ENCODE data around the gene UBR4.
"Not testable (repeated sequence)": the region's sequence is repeated elsewhere in the genome, so short reads cannot be mapped to it uniquely, and the experiment has no call there.

Gene UBR4

DNA sequence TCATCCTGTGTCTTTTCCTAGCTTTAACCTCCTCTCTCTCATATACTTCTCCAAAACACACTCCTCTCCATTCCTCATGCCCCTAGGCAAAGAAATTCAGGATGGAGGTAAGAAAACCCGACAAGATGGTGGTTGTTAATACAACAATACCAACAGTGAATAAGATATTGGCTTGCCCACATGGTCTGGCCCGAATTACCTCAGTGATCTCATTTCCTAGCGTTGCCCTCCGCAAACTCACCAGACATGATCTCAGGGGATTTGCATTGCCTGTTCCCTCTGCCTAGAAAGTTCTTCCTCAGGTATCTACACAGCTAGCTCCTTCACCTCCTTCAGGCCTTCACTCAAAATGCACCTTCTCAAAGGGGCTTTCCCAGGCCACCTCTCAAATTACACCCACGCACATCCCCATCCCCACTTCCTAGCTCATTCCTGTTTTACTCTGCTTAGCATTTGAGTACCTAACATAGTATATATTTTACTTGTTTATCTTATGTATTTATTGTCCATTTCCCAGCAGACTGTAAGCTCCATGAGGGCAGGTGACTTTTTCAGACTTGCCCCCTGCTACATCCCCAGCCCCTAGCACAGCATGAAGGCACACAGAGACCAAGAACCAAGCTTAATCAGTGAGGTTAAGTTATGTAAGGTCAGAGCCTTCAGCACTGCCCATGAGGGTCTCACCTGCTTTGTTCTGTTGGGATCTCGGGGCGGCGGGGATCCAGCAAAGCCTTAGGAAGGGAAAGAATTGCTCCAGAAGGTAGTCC, 10.2 kb upstream of the UBR4 start:
- DNase-seq (ENCODE audit: low read depth), result no peak

DNA sequence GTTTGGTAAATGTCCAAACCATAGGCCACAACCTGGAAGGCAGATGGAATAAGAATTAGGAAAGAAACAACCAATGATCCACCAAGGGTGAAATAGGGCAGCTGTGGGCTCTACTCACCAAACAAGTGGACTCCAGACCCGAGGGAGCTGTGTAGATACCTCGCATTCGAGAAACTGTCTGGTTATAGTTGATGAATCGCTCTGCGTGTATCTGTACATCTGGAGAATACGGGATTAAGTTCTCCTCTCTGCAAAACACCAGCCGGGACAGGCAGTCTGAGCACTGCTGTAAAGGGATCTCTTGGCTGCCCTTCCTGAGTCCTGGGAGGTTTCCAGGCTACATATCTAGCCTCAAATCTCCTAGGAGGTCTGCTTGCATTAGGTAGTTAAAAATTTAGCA, 9.4 kb upstream of the UBR4 start:
- DNase-seq (ENCODE audit: low read depth), result no peak

DNA sequence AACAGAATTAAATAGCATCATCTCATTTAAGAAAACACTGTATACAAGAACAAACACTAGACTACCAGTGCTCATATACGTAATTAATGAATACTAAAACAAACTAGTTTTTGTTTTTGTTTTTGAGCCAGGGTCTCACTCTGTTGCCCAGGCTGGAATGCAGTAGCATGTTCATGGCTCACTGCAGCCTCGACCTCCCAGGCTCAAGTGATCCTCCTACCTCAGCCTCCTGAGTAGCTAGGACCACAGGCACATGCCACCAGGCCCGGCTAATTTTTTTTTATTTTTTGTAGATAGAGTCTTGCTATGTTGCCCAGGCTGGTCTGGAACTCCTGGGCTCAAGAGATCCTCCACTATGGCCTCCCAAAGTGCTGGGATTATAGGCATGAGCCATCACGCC, 6.5 kb upstream of the UBR4 start:
- not testable (repeated sequence) for DNase-seq (ENCODE audit: low read depth)

DNA sequence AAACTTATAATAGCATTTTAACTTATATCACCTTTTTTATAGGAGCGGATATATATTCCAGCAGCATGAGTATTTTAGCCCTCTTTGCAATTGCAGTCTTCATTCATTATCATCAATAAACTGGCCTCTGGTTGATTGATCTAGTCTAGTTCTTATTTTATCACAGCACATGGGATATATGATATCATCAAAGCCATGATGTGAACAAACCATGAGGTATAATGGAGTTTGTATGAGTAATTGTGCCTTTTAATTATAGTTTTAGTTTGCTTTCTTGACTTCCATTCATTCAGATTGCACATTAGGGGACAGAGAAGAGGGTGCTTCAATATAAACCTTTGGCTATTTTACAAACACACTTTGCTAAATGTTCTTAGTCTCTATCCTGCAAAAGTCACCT, 3.5 kb upstream of the UBR4 start:
- DNase-seq (ENCODE audit: low read depth), result no peak

DNA sequence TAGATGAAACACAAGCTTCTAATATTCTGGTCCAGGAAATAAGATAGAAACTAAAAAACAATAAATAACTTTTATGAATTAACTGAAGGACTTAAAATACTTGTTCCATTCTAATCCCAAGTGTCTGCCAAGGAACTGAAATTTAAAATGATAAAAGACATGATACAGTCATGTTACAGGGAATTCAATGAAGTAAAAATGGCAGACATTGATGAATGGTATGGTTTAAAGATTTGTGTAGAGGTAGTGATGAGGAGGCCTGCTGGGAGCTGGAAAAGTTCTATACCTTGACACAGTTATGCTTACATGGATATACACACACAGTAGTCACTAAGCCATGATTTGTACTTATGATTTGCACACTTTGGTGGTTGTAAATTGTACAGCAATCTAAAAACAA, 2.1 kb upstream of the UBR4 start:
- DNase-seq (ENCODE audit: low read depth), result no peak

DNA sequence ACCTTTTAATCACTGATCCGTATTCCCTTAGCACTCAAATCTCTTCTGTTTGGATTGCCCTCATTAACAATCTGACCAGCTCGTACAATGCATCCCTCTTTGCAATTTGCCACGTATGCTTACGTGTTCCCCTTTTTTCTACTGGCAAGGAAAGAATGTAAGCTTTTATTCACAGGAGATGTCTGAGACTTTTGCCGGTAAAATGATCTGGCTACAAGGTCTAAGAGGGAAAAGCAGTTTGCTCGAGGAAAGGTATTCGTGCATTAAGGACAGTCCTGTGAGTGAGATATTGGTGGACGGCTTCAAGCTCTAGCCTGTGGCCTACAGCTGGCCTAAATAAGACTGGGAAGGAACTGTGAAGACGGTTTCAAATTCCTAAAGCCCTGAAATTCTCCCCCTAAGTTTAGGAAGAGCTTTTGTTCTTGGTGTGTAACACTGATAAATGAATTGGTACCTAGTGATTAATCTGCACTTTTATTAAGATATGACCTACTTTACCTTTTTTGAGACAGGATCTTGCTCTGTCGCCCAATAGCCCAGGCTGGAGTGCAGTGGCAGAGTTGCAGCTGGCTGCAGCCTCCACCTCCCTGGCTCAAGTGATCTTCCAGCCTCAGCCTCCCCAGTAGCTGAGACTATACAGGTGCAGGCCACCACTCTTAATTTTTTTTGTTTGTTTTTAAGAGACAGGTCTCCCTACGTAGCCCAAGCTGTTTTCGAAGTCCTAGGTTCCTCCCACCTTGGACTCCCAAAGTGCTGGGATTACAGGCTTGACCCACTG, 895 bp upstream of the UBR4 start:
- DNase-seq (ENCODE audit: low read depth), result no peak

DNA sequence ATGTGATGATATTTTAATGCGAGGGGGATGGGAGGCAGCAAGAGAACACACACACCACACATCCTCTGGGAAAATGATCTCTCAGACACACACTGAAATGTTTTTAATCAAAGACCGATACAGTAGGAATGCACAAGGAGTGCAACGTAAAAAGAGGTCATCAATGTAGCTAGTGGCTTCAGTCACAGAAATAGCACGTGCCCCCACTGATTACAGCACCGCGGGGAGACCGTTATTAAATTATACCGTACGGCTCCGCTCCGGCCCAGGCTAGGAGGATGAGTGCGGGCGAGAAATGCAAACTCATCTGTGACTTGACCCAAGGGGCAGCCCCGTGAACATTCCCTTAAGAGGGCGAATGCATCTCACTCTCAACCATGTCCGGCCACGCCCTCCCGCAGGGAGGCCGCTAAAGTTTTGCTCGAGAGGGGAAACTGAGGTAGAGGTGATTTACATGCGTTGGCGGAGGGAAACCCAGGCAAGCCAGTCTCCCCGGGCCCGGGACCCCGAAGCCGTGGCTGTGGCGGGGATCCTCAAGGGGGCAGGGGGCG, 552 bp downstream of the UBR4 start:
- DNase-seq (ENCODE audit: low read depth), result no peak

DNA sequence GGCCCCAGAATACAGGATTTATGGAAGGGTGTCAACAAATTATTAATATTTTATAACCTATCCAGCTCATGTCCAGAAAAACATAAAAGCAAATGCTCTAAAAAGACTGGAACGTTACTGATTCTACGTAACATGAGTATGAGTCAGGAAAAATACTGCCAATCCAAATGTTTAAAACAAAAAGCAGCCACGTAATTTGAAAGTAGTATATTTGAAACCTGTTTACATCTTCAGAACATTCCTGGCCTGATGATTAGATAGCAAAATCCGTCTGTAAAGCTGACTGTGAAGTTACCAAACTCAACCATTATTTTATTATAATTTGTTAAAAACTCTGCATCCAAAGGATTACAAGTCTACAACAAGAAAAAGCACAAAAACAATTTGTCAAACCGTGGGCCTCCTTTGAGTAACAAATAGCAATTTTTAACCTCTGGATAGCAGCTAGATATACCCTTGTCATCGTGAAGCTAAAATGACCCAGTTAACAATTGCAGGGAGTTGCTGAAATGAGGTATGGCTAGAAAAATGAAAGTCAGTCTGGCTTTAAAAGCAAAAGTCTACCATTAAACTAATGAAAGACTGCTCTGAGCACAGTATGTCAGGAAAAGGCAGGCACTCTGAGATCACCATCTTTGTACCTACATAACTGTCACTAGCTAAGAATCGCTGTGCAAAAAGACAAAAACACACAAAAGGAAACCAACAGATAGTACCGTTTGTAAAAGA, 1.2 kb downstream of the UBR4 start:
- no peak for DNase-seq (ENCODE audit: low read depth)

DNA sequence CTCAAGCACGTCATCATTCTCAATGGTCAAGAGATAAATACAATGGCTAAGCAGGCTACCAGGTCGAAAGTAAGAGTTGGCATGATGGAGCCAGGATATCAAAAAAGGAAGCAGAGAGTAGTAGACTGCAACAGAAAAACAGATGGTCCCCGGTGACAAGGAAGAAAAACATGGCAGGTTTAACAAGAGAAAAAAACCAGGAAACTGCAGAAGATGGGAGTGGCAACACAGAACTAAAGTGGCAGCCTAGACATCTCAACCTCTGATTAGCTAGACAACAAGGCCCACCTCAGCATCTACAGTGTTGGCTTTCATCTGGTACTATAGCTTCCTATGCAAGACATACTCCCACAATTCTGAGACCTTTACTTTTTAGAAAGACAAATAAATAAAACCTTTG, 3.1 kb downstream of the UBR4 start:
- DNase-seq (ENCODE audit: low read depth), result no peak

DNA sequence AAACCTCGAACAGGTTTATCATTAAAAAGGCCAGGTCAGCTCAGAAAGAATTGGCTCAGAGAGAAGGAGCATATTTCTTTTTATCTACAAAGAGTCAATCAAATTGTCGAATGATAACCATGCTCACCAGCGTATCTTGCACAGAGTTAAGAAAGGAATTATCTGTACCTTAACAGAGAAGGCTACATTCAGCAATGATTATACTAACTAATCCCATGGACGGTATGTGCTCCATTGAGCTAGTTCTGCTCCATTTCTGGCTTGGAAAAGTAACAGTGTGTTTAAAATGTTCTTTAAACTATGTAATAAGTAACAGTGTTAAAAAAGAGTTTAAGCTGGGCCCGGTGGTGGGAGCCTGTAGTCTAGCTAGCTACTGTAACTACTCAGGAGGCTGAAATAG, 4.2 kb downstream of the UBR4 start:
- no peak for DNase-seq (ENCODE audit: low read depth)

DNA sequence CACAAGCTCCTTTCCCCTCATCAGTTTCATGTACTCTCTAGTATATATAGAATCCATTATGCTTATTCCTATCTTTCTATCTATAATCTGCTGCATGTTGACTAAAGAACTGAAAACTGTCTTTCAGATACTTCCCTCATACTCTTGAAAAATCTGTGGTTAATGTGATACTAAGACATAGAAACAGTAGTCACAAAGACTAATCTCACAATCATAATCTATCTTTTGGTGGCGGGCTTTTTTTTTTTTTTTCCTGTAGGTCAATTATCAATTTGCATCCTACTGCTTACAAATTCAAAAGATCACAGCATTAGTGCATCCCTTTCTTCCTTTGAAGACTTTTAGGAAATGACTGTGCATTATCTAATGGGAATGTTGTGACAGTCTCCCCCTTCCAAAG, 4.7 kb downstream of the UBR4 start:
- no peak for DNase-seq (ENCODE audit: low read depth)

DNA sequence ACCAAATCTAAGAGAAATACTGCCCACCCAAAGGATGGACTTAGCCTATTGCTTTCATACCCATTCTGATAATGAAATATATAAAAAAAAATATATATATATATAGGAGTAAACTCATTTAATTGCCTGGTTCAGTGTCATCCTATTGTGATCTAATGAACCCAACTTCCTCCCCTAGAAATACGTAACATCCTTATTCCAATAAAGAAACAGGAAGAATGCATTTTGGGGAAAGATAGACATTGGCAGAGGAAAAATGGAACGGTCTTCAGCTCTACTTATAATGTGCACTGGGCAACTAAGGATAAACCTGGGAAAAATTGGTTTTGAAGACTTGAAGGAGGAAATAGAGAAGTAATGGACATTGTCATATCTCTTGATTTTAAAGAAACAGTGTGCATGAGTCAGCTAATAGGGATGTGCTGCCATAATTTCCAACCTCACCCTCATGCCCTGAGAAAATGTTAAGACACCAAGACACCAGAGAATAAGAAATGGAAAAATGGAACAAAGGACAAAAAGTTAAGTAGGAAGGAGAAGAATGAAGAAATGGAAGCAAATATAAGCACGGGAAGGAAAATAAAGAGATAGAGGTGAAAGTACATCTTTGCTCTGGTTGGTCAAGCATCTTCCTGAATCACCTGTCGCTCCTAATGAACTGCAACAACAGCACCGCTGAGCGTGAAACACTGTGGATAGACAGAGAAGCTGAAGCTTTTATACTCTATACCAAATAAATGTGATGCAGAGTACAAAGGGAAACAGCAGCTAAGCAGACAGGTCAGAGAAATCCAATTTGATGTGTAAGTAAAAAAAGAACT, 5.4 kb downstream of the UBR4 start:
- DNase-seq (ENCODE audit: low read depth), result no peak

DNA sequence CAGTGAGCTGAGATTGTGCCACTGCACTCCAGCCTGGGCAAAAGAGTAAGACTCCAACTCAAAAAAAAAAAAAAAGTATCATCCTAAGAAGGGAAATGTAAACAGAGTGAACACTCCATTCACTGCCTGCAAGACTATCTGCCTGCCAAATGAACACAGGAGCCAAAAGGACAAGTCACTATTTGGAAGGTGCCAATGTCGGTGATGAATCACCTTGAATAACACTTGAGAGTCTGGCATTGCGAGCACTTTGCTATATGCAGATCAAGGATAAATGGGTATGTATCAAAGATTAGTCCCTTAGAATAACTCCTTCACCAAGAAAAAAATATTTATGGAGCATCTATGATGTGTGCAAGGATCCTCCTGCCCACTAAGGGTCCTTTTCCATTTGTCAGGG, 6.6 kb downstream of the UBR4 start:
- DNase-seq (ENCODE audit: low read depth), result no peak

DNA sequence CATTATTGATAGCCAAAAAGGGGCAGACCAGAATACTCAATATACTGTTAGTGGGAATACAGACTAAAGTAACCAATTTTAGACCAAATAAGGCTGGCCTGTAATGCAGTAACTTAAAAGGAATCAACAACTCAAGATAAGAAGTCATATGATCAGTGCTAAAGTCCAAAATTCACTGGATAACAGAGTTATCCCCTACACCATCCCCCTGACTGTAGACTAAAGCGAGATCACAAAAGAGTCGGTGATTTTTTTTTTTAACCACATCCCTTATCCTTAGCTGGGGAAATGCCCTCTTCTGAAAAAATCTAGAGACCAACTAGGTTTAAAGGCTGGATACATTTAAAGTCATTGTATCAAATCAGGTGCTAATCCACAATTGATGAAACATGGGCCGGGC, 7.7 kb downstream of the UBR4 start:
- DNase-seq (ENCODE audit: low read depth), result no peak

DNA sequence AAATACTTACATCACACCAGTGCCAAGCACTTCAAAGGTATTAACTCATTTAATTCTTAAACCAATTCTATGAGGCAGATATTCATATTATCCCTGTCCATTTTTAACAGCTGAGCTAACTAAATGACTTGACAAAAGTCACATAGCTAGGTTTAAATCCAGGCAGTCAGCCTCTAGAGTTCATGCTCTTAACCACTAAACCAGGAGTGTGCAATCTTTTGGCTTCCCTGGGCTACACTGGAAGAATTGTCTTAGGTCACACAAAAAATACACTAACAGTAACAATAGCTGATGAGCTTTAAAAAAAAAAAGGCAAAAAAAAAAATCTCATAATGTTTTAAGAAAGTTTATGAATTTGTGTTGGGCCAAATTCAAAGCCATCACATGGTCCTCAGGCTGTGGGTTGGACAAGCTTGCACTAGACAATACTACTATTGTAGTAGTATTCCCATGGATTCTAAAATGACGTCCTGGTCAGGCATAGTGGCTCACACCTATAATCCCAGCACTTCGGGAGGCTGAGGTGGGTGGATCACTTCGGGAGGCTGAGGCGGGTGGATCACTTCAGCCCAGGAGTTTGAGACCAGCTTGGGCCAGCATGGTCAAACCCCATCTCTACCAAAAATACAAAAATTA, 10.0 kb downstream of the UBR4 start:
- no peak for DNase-seq (ENCODE audit: low read depth)

DNA sequence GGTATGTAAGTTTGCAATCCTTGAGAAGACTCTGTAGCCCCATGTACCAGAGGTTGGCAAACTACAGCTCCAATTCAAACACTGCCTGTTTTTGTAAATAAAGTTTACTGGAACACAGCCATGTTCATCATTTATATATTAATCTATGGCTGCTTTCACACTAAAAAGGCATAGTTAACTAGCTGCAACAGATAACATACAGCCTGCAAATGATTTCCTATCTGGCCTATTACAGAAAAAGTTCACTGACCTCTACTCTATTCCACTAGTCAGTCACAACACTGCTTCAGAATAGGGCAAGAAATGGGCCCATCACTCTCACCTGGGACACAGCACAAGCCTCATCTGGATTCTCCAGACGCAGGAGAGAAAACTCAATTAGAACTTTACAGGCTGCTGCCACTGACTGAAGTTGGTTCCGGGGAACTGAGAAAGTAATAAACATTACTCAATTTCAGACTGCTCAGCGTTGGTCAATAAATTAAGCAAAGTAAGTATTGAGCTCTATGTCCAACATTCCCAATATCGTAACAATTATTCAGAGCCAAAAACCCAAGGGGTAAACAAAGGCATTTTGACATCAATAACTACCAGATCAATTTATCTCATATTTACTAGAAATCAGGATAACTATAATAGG, 10.6 kb downstream of the UBR4 start:
- no peak for DNase-seq (ENCODE audit: low read depth)

DNA sequence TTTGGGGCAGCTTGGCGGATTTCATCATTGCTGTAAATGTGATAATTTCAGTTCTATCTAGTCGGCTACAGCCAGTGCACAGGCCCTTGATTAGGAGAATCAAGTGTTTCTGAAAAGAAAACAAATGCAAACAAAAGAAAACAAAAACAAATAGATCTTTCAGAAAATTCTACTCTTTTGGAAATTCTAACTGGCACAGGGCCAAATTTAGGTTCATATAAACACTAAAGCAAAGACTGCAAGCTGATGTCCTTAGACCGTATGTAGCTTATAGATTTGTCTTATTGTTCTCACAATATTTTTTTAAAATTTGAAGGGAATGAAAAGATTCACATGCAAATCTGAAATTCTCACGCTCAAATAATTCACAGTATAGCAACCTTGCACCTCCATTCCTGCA, 11.2 kb downstream of the UBR4 start:
- DNase-seq (ENCODE audit: low read depth), result no peak

DNA sequence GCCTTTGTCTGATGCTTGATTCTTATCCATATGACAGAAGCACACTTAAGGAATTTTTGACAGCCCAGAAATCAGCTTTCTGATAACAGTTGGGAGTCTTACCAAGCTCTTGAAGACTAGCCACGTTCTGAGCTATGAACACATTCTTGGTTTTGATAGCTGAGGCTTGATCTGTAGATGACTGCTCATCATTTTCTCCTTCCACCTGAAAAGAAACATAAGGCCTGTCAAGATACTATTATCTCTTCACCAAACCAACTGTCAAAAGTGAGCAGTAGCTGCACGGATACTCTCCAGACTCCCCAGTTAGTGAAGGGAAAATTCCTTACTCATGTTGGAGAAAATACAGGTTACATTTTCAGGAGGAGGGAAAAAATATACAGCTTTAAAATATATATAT, 12.2 kb downstream of the UBR4 start:
- no peak for DNase-seq (ENCODE audit: low read depth)

DNA sequence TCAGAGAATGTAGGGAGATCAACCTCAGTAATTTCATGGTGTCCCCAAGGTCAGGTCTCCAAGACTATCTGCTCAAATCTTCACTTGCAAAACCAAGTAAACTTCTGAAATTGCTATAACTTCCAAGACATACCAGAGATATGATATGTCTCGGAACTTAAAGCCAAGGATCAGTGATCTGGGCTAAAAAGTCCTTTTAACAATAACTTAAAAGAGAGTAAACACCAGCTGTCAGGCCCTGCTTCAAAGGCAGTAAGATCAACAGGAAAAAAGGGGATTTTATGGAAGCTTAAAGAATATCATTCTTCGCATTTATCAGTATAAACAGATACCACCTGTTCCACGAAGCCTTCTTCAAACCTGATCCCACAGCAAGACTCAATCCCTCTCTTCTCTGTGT, 13.7 kb downstream of the UBR4 start:
- no peak for DNase-seq (ENCODE audit: low read depth)

DNA sequence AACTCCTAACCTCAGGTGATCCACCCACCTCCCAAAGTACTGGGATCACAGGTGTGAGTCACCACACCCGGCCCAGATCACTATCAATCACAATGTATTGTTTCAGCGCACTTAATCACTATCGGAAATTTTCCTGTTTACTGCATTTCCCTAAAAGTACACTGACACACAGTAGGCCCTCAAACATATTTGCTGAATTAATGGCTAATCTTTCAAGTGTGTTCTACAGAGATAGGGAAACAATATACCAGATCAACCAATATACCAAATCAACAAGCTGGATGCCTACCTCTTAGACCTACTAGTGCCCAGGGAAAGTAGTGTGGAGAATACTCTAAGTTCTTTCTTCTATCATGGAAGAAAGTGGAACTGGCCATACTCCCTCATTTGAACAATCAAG, 17.1 kb downstream of the UBR4 start:
- no peak for DNase-seq (ENCODE audit: low read depth)

DNA sequence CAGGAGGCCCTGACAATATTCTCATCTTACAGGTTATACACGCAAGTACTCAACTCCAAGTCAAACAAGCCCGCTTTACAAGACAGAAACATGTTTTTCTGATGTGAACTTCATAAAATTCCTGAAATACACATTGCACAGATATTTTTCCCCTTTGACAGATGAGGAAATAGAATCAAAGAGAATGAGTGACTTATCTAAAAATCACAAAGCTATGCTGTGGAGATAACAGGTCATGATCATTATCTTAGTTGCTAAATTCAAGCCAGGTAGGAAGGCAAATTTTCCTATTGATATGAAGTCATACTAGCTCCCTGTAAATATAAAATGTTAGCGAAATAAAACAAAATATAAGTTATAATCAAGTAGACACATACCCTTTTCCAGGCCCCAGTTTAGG, 18.3 kb downstream of the UBR4 start:
- no peak for DNase-seq (ENCODE audit: low read depth)
